A673 (cell line): Measurements from ENCODE around the gene DEAF1. TPM values are rescaled to one million over a fixed set of nuclear protein-coding genes. Genes with fewer than 3 reads are reported as not detected.

Experiments used
- BruUV-seq: library from RNA; stranded (reverse); fragments of 400-500 nt; replicated peaks from 2 replicates; lab custom pipeline; 2021; lab: Mats Ljungman, UMichigan
- CTCF ChIA-PET: fragments of 300-600 bp; sonication (Branson Sonifier 250); formaldehyde crosslinking; loops from one replicate; lab custom pipeline; 2022; ENCODE audit warnings: antibody characterized with exemption; lab: Charles Lee
- POLR2A ChIA-PET: fragments of 300-600 bp; sonication (Branson Sonifier 250); formaldehyde crosslinking; loops from one replicate; lab custom pipeline; 2022; ENCODE audit warnings: antibody characterized with exemption; ENCODE audit not compliant: low non-redundant PET; lab: Charles Lee
- DNase-seq: peaks from one replicate; pipeline ENCODE4 v3.0.0-alpha.2; 2015; ENCODE audit warnings: low spot score
- H3K27ac ChIP-seq: fragments of 200-600 bp; sonication (generic); 2 replicates; pipeline ENCODE4 v1.5.1; 2016; ENCODE audit warnings: mixed run types, low read depth, mild to moderate bottlenecking, mixed read lengths, antibody characterized with exemption, low read length; ENCODE audit not compliant: poor library complexity, severe bottlenecking
- H3K27me3 ChIP-seq: fragments of 200-600 bp; sonication (generic); replicated peaks from 2 replicates; pipeline ENCODE4 v1.6.1; 2017; ENCODE audit warnings: mixed run types, low read depth, mild to moderate bottlenecking, mixed read lengths, antibody characterized with exemption, low read length; ENCODE audit not compliant: insufficient read depth, poor library complexity
- H3K36me3 ChIP-seq: fragments of 200-600 bp; sonication (generic); 2 replicates; pipeline ENCODE4 v1.6.1; 2016; ENCODE audit warnings: mixed run types, mild to moderate bottlenecking, mixed read lengths, antibody characterized with exemption, low read length; ENCODE audit not compliant: insufficient read depth, poor library complexity, severe bottlenecking
- H3K4me1 ChIP-seq: fragments of 200-600 bp; sonication (generic); 2 replicates; pipeline ENCODE4 v1.6.1; 2017; ENCODE audit warnings: mixed run types, mild to moderate bottlenecking, mixed read lengths, antibody characterized with exemption, low read length; ENCODE audit not compliant: insufficient read depth, poor library complexity, severe bottlenecking
- H3K4me3 ChIP-seq: fragments of 200-600 bp; sonication (generic); 2 replicates; pipeline ENCODE4 v1.5.1; 2016; ENCODE audit warnings: low read depth, mixed run types, mild to moderate bottlenecking, mixed read lengths, low read length; ENCODE audit not compliant: poor library complexity, severe bottlenecking
- H3K9me3 ChIP-seq: fragments of 200-600 bp; sonication (generic); 2 replicates; pipeline ENCODE4 v1.6.1; 2016; ENCODE audit warnings: mixed run types, low read depth, mild to moderate bottlenecking, mixed read lengths, antibody characterized with exemption, low read length; ENCODE audit not compliant: poor library complexity, severe bottlenecking
- EZH2 ChIP-seq: fragments of 200-600 bp; sonication (generic); IDR thresholded peaks from 2 replicates; pipeline ENCODE4 v1.6.1; 2017; ENCODE audit warnings: borderline replicate concordance, low read depth, mild to moderate bottlenecking, mixed read lengths, antibody characterized with exemption, low read length; ENCODE audit not compliant: poor library complexity, severe bottlenecking
- intact Hi-C: fragments of 100-400 bp; cut with micrococcal nuclease; formaldehyde crosslinking; loops from one replicate; pipeline ENCODE4 v1.10.0; 2022; ENCODE audit not compliant: unreplicated experiment
- total RNA-seq: library from RNA; stranded (reverse); gene quantifications from 2 replicates; pipeline ENCODE4 v1.2.3, GENCODE V29; 2021
- TF ChIP-seq, protein P1 (sequence below): fragments of 300-800, 200-600 bp; sonication (generic); conservative IDR thresholded peaks from 2 replicates; pipeline ENCODE4 v1.5.1; 2017; ENCODE audit warnings: low read depth, mild to moderate bottlenecking, antibody characterized with exemption, low read length, moderate library complexity, mixed read lengths

DEAF1 gene
- total RNA-seq, 1 experiment from 2014 or later, result 56.7 TPM

- no peak for TF ChIP-seq EZH2
- TF ChIP-seq, protein P1, sequence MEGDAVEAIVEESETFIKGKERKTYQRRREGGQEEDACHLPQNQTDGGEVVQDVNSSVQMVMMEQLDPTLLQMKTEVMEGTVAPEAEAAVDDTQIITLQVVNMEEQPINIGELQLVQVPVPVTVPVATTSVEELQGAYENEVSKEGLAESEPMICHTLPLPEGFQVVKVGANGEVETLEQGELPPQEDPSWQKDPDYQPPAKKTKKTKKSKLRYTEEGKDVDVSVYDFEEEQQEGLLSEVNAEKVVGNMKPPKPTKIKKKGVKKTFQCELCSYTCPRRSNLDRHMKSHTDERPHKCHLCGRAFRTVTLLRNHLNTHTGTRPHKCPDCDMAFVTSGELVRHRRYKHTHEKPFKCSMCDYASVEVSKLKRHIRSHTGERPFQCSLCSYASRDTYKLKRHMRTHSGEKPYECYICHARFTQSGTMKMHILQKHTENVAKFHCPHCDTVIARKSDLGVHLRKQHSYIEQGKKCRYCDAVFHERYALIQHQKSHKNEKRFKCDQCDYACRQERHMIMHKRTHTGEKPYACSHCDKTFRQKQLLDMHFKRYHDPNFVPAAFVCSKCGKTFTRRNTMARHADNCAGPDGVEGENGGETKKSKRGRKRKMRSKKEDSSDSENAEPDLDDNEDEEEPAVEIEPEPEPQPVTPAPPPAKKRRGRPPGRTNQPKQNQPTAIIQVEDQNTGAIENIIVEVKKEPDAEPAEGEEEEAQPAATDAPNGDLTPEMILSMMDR, result peak; percentile 69
- no peak overlapping the region for H3K27ac ChIP-seq
- H3K27me3 ChIP-seq, result no peaks in the 10 kb centered on the region
- H3K9me3 ChIP-seq, result no peaks in the 10 kb centered on the region
- peaks cover 18% of the 10 kb centered on the region for H3K4me1 ChIP-seq
- no TSS peak for BruUV-seq
- peaks cover 9% of the 10 kb centered on the region for H3K36me3 ChIP-seq
- CTCF ChIA-PET, result no interaction called here
- POLR2A ChIA-PET, result no interaction called here
- intact Hi-C loops, result loop anchor here (5.0 kb wide), 1 partner anchor 60 kb away; no protein-coding TSS in a partner anchor
- peak; percentile 41 for DNase-seq
- no peak overlapping the region for H3K4me3 ChIP-seq
These were observed 32.2 kb downstream of the DEAF1 start for GRCh38 chr11:662689-663274.

- no peak for TF ChIP-seq EZH2
- TF ChIP-seq, protein P1, result no peak
- DNase-seq, result no peak
- Histone ChIP-seq H3K27me3 (no peaks in the 10 kb centered on the region), H3K27ac (no peak overlapping the region), H3K4me3 (no peak overlapping the region), H3K4me1 (peaks cover 15% of the 10 kb centered on the region), H3K36me3 (peaks cover 6% of the 10 kb centered on the region), H3K9me3 (no peaks in the 10 kb centered on the region)
- ChIA-PET POLR2A (no interaction called here), CTCF (interaction anchor here (0.6 kb wide), 1 partner anchor 106 kb away, joined by 5 read pairs; no protein-coding TSS in a partner anchor)
- intact Hi-C loops, result loop anchor here (5.0 kb wide), 1 partner anchor 61 kb away; no protein-coding TSS in a partner anchor
- BruUV-seq, result no TSS peak
These were observed 34.2 kb downstream of the DEAF1 start for GRCh38 chr11:660681-661444.

DNA sequence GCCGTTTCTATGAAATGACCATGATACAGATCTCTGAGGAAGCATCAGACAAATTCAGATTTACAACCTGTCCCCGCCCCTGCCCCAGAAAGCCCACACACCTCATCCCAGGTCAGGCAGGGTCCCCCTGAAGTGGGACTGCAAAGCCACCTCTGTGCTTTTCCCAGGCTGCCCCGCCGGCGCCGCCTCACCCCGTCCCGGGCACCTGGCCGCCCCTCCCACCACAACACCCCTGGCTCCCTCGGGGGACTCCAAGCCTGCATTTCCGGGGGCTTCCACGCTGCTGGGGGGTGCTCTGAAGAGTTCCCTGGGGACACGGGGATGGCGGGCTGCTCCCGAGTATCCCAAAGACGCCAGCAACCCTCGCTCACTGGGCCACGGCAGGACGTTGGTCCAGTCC lies 34.7 kb downstream of the DEAF1 start:
- no peak for DNase-seq
- H3K4me1 ChIP-seq, result peaks cover 9% of the 10 kb centered on the region
- intact Hi-C loops, result loop anchor here (5.0 kb wide), 1 partner anchor 62 kb away; no protein-coding TSS in a partner anchor
- H3K27ac ChIP-seq, result no peak overlapping the region
- H3K36me3 ChIP-seq, result peaks cover 6% of the 10 kb centered on the region
- H3K4me3 ChIP-seq, result no peak overlapping the region
- H3K27me3 ChIP-seq, result no peaks in the 10 kb centered on the region
- H3K9me3 ChIP-seq, result no peaks in the 10 kb centered on the region
- TF ChIP-seq, protein P1, result no peak
- TF ChIP-seq EZH2, result no peak
- BruUV-seq, result no TSS peak
- POLR2A ChIA-PET, result no interaction called here
- CTCF ChIA-PET, result no interaction called here
